CD14-positive monocyte (primary cell): ENCODE data around the gene GLB1L3. TPM values are rescaled to one million over a fixed set of nuclear protein-coding genes. Genes with fewer than 3 reads are reported as not detected.

Experiments used
- DNase-seq, 3 donors: peaks; one replicate each; pipeline ENCODE4 v3.0.0-alpha.2; 2011 to 2022
- H2AFZ ChIP-seq: 2 replicates; pipeline ENCODE4 v1.6.0; 2012; ENCODE audit warnings: mild to moderate bottlenecking, low read depth, low read length, inconsistent platforms; ENCODE audit not compliant: insufficient read depth, poor library complexity, severe bottlenecking
- H3K27ac ChIP-seq, 2 donors: 1 replicate in 1 of 2; 2 replicates in 1 of 2; pipeline ENCODE4 v1.5.1; 2012 to 2013; ENCODE audit warnings: low read length in 2 of 2, control low read depth in 1 of 2, inconsistent platforms in 1 of 2, low read depth in 1 of 2, mild to moderate bottlenecking in 1 of 2
- H3K27me3 ChIP-seq, 2 donors: one replicate each; pipeline versions ENCODE4 v1.6.0 to v1.6.1; 2011 to 2013; ENCODE audit warnings: low read length in 2 of 2; ENCODE audit not compliant: control insufficient read depth in 2 of 2, insufficient read depth in 2 of 2
- H3K36me3 ChIP-seq, 2 donors: replicated peaks in 1 of 2; 1 replicate in 1 of 2; 2 replicates in 1 of 2; pipeline versions ENCODE4 v1.5.1 to v1.6.1; 2012 to 2013; ENCODE audit warnings: low read length in 2 of 2, control low read depth in 1 of 2, inconsistent platforms in 1 of 2, mild to moderate bottlenecking in 1 of 2; ENCODE audit not compliant: insufficient read depth in 2 of 2, control insufficient read depth in 1 of 2
- H3K4me1 ChIP-seq, 2 donors: 1 replicate in 1 of 2; 2 replicates in 1 of 2; pipeline versions ENCODE4 v1.5.1 to v1.6.1; 2012 to 2013; ENCODE audit warnings: low read length in 2 of 2, control low read depth in 1 of 2, inconsistent platforms in 1 of 2, mild to moderate bottlenecking in 1 of 2, moderate library complexity in 1 of 2; ENCODE audit not compliant: insufficient read depth in 2 of 2, control insufficient read depth in 1 of 2
- H3K4me2 ChIP-seq: replicated peaks from 2 replicates; pipeline ENCODE3; 2012; ENCODE audit warnings: low read length, moderate library complexity, mild to moderate bottlenecking; ENCODE audit not compliant: poor library complexity, severe bottlenecking; ENCODE audit errors: extremely low read depth
- H3K4me3 ChIP-seq, 3 experiments: fragments of 200-600 bp in 1 of 3; sonication (generic) in 1 of 3; replicated peaks in 1 of 3; 1 replicate in 2 of 3; 2 replicates in 1 of 3; pipeline ENCODE4 v1.5.1; 2011 to 2013; ENCODE audit warnings: low read length in 3 of 3, mild to moderate bottlenecking in 3 of 3, control low read depth in 2 of 3, low read depth in 2 of 3, inconsistent platforms in 1 of 3, moderate library complexity in 1 of 3
- H3K79me2 ChIP-seq: 2 replicates; pipeline ENCODE4 v1.6.0; 2012; ENCODE audit warnings: mild to moderate bottlenecking, control low read depth, inconsistent platforms, low read length, moderate library complexity; ENCODE audit not compliant: insufficient read depth
- H3K9ac ChIP-seq: 2 replicates; pipeline ENCODE4 v1.6.0; 2017; ENCODE audit warnings: low read length, mild to moderate bottlenecking; ENCODE audit not compliant: insufficient read depth, poor library complexity, severe bottlenecking
- H3K9me3 ChIP-seq, 2 donors: replicated peaks in 1 of 2; 1 replicate in 1 of 2; 2 replicates in 1 of 2; pipeline versions ENCODE4 v1.5.1 to v1.6.1; 2012 to 2013; ENCODE audit warnings: low read length in 2 of 2, control low read depth in 1 of 2; ENCODE audit not compliant: control insufficient read depth in 1 of 2, insufficient read depth in 1 of 2
- H4K20me1 ChIP-seq: 2 replicates; pipeline ENCODE4 v1.6.0; 2012; ENCODE audit warnings: mild to moderate bottlenecking, low read length, control low read depth, moderate library complexity; ENCODE audit not compliant: insufficient read depth
- H3K27ac Mint-ChIP-seq, 7 donors: one replicate each; pipeline ENCODE4 v1.8.0; 2020; ENCODE audit warnings: mild to moderate bottlenecking in 7 of 7, mixed read lengths in 7 of 7, moderate library complexity in 6 of 7, inconsistent platforms in 2 of 7
- H3K27me3 Mint-ChIP-seq, 3 donors: one replicate each; pipeline ENCODE4 v1.8.0; 2021 to 2022; ENCODE audit warnings: low read depth in 3 of 3, mild to moderate bottlenecking in 3 of 3, mixed read lengths in 3 of 3, moderate library complexity in 3 of 3, inconsistent platforms in 1 of 3
- H3K36me3 Mint-ChIP-seq, 2 donors: one replicate each; pipeline ENCODE4 v1.8.0; 2020; ENCODE audit warnings: mixed read lengths in 2 of 2, inconsistent platforms in 1 of 2, mild to moderate bottlenecking in 1 of 2
- H3K4me1 Mint-ChIP-seq: one replicate; pipeline ENCODE4 v1.8.0; 2020; ENCODE audit warnings: mild to moderate bottlenecking, mixed read lengths
- H3K4me3 Mint-ChIP-seq, 2 donors: one replicate each; pipeline ENCODE4 v1.8.0; 2020; ENCODE audit warnings: mild to moderate bottlenecking in 2 of 2, mixed read lengths in 2 of 2, moderate library complexity in 1 of 2
- H3K9me3 Mint-ChIP-seq, 7 donors: one replicate each; pipeline ENCODE4 v1.8.0; 2020 to 2022; ENCODE audit warnings: mixed read lengths in 7 of 7, mild to moderate bottlenecking in 6 of 7, moderate library complexity in 6 of 7, inconsistent platforms in 2 of 7
- WGBS: methylation state at CpG from one replicate; pipeline ENCODE4 v1.1.5; 2013; ENCODE audit warnings: missing lambda C conversion rate; ENCODE audit not compliant: insufficient coverage; 5-methylcytosine and 5-hydroxymethylcytosine counted together
- intact Hi-C, 2 donors: fragments of 100-400 bp; cut with micrococcal nuclease; formaldehyde crosslinking; loops; one replicate each; pipeline versions ENCODE4 v1.15.0 to v1.15.1; 2023
- polyA plus RNA-seq, 3 donors: library from polyadenylated mRNA; depleted of rRNA in 1 of 3; unstranded in 2 of 3; stranded (reverse) in 1 of 3; fragments of 300-500 nt in 2 of 3; fragments of >200 nt in 1 of 3; fragmentation: Illumina TruSeq in 2 of 3; gene quantifications; 1 replicate in 2 of 3; 2 replicates in 1 of 3; pipeline ENCODE4 v1.2.3, GENCODE V29; 2012 to 2021
- TF ChIP-seq, protein P1 (sequence below): fragments of 200-600 bp; IDR thresholded peaks from one replicate; pipeline ENCODE4 v1.8.0; 2022; ENCODE audit warnings: antibody characterized with exemption, mild to moderate bottlenecking

The GLB1L3 gene
- polyA plus RNA-seq, 3 donors, result not detected

DNA sequence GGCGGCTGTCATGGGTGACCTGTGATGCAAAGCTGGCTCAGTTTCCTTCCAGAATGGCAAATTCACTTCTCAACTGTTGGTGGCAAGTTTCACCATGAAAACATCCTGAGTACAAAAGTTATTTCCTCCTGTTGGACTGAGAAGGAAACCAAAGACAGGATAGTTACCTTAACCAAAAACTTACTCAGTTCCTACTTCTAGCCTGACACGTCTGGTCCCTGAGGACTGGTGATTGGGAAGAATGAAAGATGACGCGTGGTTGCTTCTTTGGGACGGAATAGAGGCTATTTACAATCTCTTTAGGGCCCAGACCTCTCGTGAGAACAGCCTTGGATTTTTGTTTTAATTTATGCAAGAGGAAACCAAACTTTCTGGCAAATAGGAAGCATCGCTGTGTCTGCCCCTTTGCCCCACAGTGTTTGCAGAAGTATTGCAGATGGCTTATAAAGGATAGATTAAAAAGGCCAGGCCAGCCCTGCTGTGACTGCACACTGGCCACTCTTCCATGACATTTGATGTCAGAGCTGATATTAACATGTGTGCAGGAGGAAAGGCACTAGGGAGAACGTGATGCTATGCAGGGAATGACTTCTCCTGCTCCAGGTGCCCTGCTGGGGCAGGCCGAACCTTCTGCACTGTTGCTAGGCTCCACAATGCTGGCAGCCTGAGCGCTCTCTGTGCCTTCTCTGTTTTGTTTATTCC lies 44.1 kb upstream of the GLB1L3 start:
- H4K20me1 ChIP-seq, result peaks cover 84% of the 10 kb centered on the region
- H3K36me3 Mint-ChIP-seq, result peaks cover 51 to 61% of the 10 kb centered on the region in 2 donors

DNA sequence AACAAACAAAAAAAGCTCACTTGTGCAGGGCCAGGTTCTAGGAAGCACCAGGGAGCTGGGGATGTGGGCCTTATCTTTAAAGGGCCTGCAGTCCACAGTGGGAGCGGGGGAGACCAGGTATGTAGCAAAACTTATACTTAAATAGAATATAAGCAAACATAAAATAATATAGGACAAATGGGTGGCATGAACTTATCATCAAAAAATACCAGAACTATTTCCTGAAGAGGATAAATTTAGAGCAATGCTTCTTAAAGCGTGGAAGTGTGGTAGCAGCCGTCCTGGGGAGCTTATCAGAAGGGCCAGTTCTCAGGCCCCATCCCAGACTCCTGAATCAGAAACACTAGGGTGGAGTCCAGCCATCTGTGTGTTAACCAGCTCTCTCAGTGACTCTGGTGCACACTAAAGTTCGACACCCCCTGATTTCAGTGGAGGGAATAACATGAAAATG lies 42.4 kb upstream of the GLB1L3 start:
- Histone ChIP-seq H3K9me3 (no peaks in the 10 kb centered on the region), H3K36me3 (peaks cover 17 to 52% of the 10 kb centered on the region in 2 donors), H3K79me2 (peaks cover 42% of the 10 kb centered on the region), H3K4me1 (peaks cover 20 to 24% of the 10 kb centered on the region in 2 donors), H3K27ac (no peak overlapping the region), H2AFZ (no peak overlapping the region), H3K4me3 (no peak overlapping the region), H3K9ac (no peak overlapping the region), H3K4me2 (no peak overlapping the region), H3K27me3 (no peaks in the 10 kb centered on the region), H4K20me1 (peaks cover 69% of the 10 kb centered on the region)
- no peak for DNase-seq
- WGBS, result 95% methylated on average over 3 of the region's 4 CpGs
- TF ChIP-seq, protein P1, sequence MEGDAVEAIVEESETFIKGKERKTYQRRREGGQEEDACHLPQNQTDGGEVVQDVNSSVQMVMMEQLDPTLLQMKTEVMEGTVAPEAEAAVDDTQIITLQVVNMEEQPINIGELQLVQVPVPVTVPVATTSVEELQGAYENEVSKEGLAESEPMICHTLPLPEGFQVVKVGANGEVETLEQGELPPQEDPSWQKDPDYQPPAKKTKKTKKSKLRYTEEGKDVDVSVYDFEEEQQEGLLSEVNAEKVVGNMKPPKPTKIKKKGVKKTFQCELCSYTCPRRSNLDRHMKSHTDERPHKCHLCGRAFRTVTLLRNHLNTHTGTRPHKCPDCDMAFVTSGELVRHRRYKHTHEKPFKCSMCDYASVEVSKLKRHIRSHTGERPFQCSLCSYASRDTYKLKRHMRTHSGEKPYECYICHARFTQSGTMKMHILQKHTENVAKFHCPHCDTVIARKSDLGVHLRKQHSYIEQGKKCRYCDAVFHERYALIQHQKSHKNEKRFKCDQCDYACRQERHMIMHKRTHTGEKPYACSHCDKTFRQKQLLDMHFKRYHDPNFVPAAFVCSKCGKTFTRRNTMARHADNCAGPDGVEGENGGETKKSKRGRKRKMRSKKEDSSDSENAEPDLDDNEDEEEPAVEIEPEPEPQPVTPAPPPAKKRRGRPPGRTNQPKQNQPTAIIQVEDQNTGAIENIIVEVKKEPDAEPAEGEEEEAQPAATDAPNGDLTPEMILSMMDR, result no peak
- H3K4me3 Mint-ChIP-seq, result no peak overlapping the region
- peaks cover 52 to 65% of the 10 kb centered on the region in 2 donors for H3K36me3 Mint-ChIP-seq
- no peaks in the 10 kb centered on the region for H3K9me3 Mint-ChIP-seq
- no peak overlapping the region for H3K27ac Mint-ChIP-seq
- peaks cover 34% of the 10 kb centered on the region for H3K4me1 Mint-ChIP-seq
- no peaks in the 10 kb centered on the region for H3K27me3 Mint-ChIP-seq
- intact Hi-C loops, result no loop called here

More for the DNA sequence above, 44.1 kb upstream of the GLB1L3 start:
- Histone ChIP-seq H3K4me2 (peak overlapping the region; percentile 24), H3K27me3 (no peaks in the 10 kb centered on the region), H3K36me3 (peaks cover 19 to 48% of the 10 kb centered on the region in 2 donors), H3K9ac (peak overlapping the region; percentile 37), H3K79me2 (peaks cover 55% of the 10 kb centered on the region), H3K4me1 (peaks cover 20 to 26% of the 10 kb centered on the region in 2 donors), H3K9me3 (no peaks in the 10 kb centered on the region), H3K27ac (peak overlapping the region; percentile 3 to 79), H2AFZ (no peak overlapping the region), H3K4me3 (no peak overlapping the region)
- Mint-ChIP-seq H3K27ac (peak overlapping the region; percentile 28 to 78 (median 57)), H3K4me3 (no peak overlapping the region), H3K4me1 (peaks cover 45% of the 10 kb centered on the region), H3K27me3 (no peaks in the 10 kb centered on the region), H3K9me3 (no peaks in the 10 kb centered on the region)
- 44% methylated on average over 4 of the region's 10 CpGs for WGBS
- intact Hi-C loops, result no loop called here
- TF ChIP-seq, protein P1, result no peak
- DNase-seq, result peak in 2 of 3 donors; percentile 10 to 16
